ENCODE results near the gene ZC2HC1B.

Gene ZC2HC1B

DNA sequence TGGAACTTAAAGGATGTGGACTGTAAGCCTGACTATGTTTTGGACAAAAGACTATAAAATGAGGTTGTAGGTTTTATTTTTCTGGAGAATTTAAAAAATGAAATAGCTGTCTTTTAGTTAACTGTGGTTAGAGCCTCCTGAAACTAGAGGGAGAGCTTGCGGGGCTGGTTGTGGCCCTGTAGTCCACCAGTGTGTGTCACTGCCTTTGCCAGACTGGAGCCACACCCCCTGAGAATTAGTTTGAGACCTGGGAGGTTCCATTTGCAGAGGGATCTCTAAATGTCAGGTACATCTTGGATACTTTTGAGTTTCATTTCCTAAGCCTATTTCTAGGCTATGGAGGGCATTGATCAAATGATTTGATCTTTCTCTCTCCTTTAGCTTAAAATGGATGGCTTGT is 20.8 kb downstream of the ZC2HC1B start:
- no peak overlapping the region for H3K27ac ChIP-seq
- TF ChIP-seq, protein P1, sequence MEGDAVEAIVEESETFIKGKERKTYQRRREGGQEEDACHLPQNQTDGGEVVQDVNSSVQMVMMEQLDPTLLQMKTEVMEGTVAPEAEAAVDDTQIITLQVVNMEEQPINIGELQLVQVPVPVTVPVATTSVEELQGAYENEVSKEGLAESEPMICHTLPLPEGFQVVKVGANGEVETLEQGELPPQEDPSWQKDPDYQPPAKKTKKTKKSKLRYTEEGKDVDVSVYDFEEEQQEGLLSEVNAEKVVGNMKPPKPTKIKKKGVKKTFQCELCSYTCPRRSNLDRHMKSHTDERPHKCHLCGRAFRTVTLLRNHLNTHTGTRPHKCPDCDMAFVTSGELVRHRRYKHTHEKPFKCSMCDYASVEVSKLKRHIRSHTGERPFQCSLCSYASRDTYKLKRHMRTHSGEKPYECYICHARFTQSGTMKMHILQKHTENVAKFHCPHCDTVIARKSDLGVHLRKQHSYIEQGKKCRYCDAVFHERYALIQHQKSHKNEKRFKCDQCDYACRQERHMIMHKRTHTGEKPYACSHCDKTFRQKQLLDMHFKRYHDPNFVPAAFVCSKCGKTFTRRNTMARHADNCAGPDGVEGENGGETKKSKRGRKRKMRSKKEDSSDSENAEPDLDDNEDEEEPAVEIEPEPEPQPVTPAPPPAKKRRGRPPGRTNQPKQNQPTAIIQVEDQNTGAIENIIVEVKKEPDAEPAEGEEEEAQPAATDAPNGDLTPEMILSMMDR (IDR thresholded peaks at IDR 0.05), result no peak
- TF ChIP-seq ZFX (IDR thresholded peaks at IDR 0.05; ENCODE audit: borderline replicate concordance), result no peak

GRCh38 chr6:143894655-143895054 is 30.4 kb downstream of the ZC2HC1B start:
- no peak for TF ChIP-seq ZFX (IDR thresholded peaks at IDR 0.05; ENCODE audit: borderline replicate concordance)
- TF ChIP-seq, protein P1 (IDR thresholded peaks at IDR 0.05), result no peak
- no peak overlapping the region for H3K27ac ChIP-seq

DNA sequence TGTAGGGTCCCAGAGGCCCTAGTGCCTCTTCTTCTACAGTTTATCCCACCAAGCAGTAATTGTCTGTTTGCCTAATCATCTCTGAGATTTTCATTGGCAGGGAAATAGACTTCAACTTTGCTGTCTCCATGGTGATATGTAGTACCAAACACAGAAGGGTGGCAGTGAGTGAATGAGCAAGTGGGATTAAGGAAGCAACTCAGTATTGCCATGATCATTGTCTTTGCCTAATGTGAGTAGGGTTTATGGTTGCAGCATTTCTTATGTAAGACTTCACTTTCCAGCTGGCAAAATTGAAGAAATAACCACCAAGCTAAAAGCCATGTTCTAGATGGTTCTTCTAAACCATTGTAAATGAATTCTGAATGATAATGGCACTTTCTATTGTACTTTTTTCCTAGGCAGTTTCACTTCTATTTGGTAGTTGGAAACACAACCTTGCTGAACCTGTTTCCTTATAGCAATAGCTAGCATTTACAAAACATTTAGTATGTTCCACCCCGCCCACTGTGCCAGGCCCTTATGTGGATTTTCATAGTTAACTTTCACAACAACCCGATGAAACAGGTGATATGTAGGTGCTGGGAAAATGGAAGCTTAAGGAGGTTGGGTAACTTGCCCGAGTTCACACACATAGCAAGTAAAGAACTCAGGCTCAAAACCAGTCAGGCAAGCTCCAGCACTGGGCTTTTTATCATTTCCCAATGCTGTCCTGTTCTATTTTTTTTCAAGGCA is 32.0 kb downstream of the ZC2HC1B start:
- TF ChIP-seq ZFX (IDR thresholded peaks at IDR 0.05; ENCODE audit: borderline replicate concordance), result no peak
- TF ChIP-seq, protein P1 (IDR thresholded peaks at IDR 0.05), result no peak

GRCh38 chr6:143900358-143900757 is 36.1 kb downstream of the ZC2HC1B start:
- TF ChIP-seq, protein P1 (IDR thresholded peaks at IDR 0.05), result no peak
- TF ChIP-seq ZFX (IDR thresholded peaks at IDR 0.05; ENCODE audit: borderline replicate concordance), result no peak
- H3K27ac ChIP-seq, result no peak overlapping the region

More for the DNA sequence above, 32.0 kb downstream of the ZC2HC1B start:
- no peak overlapping the region for H3K27ac ChIP-seq

- TF ChIP-seq, protein P1 (IDR thresholded peaks at IDR 0.05), result no peak
- TF ChIP-seq ZFX (IDR thresholded peaks at IDR 0.05; ENCODE audit: borderline replicate concordance), result no peak
- no peak overlapping the region for H3K27ac ChIP-seq
Measured at GRCh38 chr6:143901885-143902750, 37.8 kb downstream of the ZC2HC1B start.

DNA sequence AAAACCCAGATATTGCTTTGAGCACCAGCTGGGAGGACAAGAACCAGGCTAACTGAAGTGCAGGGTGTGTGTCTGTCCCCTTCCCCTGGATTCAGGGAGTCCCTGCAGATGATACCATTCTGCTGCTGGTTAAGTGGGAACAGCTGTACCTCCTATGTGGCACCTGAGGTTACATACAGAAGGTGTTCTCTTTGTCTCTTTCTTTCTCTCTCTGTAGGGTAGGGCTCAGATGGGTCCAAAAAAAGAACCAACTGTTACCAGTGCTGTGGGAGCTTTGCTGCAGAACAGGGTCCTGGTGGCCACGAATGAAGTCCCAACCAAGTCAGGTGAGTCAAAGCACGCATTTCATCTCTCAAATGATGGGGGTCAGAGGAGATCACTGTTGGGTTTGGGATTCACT is 38.6 kb downstream of the ZC2HC1B start:
- no peak overlapping the region for H3K27ac ChIP-seq
- TF ChIP-seq, protein P1 (IDR thresholded peaks at IDR 0.05), result no peak
- no peak for TF ChIP-seq ZFX (IDR thresholded peaks at IDR 0.05; ENCODE audit: borderline replicate concordance)

DNA sequence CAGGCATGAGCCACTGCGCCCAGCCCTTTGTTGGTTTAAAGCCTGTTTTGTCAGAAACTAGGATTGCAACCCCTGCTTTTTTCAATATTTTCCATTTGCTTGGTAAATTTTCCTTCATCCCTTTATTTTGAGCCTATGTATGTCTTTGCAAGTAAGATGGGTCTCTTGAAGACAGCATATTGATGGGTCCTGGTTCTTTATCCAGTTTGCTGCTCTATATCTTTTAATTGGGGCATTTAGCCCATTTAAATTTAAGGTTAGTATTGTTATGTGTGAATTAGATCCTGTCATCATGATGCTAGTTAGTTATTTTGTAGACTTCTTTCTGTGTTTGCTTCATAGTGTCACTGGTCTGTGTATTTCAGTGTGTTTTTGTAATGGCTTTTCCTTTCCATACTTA is 46.8 kb downstream of the ZC2HC1B start:
- TF ChIP-seq ZFX (IDR thresholded peaks at IDR 0.05; ENCODE audit: borderline replicate concordance), result no peak
- TF ChIP-seq, protein P1 (IDR thresholded peaks at IDR 0.05), result no peak
- no peak overlapping the region for H3K27ac ChIP-seq

All from 22Rv1 (cell line).